HG03558 (cell line): ENCODE measurements around the gene SULT2B1.
A peak's percentile ranks its signal among the peaks of the same experiment; 100 is the strongest.

Experiments
- ATAC-seq: cut with Tn5 transposase; IDR thresholded peaks from one replicate; pipeline ENCODE4 v1.9.1; 2021; ENCODE audit warnings: moderate number of reproducible peaks; ENCODE audit not compliant: unreplicated experiment; ENCODE audit errors: extremely low read depth

The SULT2B1 gene

DNA sequence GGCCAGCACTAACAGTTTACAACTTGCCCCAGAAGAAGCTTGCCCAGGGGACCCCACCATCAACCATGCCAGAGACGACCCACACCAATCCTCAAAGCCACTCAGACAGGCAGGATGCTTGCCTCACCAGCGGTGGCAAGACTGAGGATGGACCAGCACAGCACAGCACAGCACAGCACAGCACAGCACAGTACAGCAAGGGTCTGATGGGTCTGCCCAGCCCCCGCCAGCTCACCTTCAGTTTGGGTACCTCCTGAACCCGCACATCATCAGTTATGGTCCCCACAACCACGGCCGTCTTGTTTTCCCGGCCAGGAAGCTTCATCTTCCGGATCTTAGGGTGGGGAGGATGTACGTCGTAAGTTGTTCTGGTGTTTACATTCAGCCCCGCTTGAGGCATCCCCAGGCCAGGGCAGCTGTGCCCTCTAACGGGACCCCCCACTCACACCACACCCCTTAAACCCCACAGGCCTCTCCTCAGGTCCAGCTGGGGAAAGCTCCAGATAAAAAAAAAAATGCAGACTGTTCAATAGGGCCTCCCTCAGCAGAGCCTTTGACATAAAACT, 64.6 kb downstream of the SULT2B1 start:
- no peak for ATAC-seq

DNA sequence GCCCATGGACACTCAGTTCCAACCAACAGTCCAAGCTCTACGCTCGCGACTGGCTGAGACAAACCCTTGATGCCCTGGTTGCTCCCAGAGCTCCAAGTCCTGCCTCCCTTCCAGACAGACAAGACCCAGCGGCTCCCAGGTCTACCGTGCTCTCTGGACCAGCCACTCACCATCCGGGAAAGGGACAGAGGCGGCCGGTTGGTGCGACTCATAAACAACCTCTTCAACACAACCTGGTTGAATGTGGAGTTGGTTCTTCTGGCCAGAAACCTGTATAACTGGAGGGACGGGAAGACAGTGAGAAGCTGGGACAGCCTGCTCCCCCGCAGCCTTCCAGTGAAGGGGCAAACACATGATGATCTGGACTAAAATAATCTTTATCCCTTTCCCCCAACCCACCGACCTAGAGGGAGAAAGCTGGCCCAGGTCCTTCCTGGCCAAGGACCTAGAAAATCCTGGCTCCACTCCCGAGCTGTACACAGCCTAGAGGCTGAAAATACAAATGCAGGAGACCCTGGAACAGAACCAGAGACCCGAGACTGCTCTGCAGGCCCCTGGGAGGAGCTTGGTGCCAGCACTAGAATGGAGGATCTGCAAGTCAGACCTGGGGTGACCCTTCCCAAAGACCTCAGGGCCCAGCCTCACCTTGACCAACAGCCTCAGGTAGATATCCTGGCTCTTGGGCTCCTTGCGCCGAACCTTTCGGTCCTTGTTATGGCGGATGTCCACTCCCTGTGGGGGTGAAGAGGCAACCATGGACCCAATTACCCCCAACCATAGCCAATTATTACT, 65.4 kb downstream of the SULT2B1 start:
- ATAC-seq, result no peak

DNA sequence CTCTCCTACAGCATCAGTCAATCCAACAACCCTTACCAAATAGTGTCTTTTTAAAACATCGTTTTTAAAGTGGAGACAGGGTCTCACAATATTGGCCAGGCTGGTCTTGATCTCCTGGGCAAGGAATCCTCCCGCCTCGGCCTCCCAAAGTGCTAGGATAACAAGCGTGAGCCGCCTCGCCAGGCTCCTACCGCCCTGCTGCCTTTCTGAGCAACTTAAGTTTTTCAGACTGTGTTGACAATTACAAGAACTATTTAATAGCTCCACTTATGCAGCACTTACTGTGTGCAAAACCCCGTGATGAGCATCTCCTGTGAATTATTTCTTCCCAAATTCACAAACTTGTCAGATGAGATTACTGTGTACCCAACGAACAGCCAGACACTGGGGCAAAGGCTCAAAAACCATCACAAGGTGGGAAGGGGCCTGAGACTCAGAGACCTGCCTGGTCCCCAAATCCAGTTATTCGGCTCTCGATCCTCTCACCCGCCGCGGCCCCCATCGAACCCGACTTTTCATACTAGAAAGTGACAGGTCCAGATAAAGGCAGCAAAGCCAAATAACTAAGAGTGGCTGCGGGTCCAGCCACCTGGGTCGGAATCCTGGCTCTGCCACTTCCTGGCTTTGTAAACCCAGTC, 66.4 kb downstream of the SULT2B1 start:
- ATAC-seq, result no peak

DNA sequence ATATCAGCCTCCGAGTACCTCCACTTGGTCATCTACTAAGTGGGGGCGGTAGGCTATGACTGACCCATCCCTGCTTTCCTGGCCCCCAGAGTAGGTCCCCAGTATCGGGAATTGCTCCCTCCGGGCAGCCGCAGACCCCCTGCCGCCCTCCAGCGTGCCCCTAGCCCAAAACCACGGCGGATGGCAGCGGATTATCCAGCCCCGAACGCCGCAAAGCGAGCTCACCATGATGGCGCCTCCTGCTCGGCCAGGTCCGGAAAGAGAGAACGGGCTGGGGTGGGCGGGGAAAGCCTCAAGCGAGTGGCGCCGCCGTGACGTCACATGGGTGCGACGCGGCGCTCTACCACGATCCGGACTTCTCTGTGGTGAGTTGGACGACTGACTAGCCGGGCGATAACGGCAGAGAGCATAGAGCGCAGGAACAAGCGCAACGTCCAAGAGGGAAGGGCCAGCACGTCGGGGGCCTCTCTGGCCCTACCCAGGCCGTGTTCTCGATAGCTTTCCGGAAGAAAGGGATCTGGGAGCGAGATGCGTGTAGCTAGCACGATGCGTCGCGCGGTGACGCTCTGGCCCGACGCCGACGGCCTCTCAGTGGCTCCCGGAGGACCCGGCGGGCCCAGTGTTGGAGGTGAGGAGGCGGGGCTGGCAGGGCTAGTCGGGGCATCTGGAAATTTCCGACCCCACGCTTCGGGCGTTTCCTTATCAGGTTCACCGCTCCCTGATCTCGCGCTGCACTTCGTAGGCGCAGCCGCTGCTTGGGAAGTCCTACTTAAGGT, 67.1 kb downstream of the SULT2B1 start, which contains the start of the genes RPL18 and SPHK2:
RPL18 (minus strand) TSS at position 263 of the 776 bp plus-strand sequence; CDS start at position 228, 35 bp downstream.
SPHK2 (plus strand) TSS at position 591 of the 776 bp plus-strand sequence. CDS start 1,009 bp downstream, outside the sequence.
- peak; percentile 69 for ATAC-seq

DNA sequence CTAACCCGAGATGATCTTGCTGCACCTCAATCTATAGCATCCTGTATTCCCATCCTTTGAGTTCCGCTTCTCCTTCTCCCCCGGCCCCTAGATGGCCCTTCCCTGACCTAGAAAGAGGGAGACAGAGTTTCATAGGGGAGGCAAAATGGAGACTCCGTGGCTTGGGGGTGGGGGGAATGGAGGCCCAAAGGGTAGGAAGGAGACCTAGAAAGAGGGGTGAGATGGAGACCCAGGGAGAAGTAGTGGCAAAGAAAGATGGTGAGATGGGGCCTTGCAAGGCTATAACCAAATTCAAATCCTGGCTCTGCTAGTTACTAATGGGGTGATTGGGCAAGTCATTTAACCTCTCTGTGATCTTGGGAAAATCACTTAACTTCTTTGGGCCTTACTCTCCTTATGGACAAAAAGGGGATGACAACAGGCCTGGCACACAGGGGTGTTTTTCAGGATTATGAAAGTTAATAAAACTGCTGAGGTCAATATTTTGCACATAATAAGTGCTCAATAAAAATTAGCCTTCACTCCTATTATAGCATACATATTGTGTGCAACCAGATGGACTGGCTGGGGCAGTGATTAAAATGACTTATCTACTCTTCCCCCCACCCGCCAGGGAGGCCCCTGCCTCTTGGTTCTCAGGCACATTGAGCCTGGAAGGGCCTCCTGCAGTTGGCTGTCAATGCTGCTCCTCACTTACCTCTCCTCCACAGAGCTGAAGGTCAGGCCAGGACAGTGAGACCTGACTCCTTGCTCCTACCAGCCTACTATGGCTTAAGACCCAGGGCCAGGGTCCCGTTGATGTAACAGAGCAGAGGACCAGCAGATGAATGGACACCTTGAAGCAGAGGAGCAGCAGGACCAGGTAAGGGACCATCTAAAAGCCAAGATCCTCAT, 68.0 kb downstream of the SULT2B1 start:
- ATAC-seq, result no peak

- ATAC-seq, result no peak
Observed at GRCh38 chr19:48623556-48624066, 71.6 kb downstream of the SULT2B1 start.

- no peak for ATAC-seq
Observed at GRCh38 chr19:48624067-48624594, 72.2 kb downstream of the SULT2B1 start.

DNA sequence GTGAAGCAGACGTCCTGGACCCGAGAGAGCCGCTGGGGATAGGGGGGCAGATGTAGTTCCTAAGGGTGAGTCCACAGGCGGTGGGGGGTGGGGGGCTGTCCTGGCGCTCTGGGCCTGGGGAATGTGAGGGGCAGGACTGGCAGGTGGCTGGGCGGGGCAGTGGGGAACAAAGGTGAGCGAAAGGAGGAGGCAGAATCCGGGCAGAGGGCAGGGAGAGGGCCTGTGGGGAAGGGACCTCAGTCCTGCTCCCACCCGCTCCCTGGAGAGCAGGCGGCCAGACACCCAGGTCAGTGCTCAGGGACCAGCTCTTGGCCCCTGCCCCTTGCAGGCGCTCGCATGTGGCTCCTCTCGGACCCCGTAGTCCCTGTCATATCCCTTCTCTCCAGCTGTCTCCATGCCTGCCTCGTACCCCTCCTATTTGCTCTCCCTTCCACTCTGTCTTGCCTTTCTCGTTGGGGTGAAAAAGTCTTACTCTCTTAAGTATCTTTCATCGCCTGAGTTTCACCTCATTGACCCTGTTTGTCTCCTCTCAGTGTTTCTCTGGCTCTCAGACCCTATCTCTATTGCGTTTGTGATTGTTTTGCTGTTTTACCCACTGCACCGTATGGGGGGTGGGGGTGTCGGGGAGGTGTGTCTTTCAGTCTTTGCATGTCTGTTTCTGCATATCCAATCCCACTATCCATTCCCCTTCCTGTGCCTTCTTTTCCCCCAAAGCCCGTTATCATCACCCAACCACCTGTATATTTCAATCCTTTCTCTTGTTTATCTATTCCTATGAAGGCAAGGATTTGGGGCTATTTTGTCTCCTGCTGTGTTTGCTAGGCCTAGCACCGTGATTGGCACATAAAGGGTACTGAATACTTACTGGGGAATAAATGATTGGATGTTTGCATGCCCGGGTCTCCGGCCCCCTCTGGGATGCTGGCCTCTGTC, 73.1 kb downstream of the SULT2B1 start:
- no peak for ATAC-seq

- ATAC-seq, result no peak
Observed at GRCh38 chr19:48625891-48626327, 73.9 kb downstream of the SULT2B1 start.

- ATAC-seq, result no peak
Observed at GRCh38 chr19:48627201-48627864, 75.4 kb downstream of the SULT2B1 start.

GRCh38 chr19:48627865-48628314, 75.9 kb downstream of the SULT2B1 start:
- no peak for ATAC-seq

GRCh38 chr19:48628486-48629296, 76.7 kb downstream of the SULT2B1 start:
- no peak for ATAC-seq

GRCh38 chr19:48629297-48629598, 77.3 kb downstream of the SULT2B1 start:
- ATAC-seq, result no peak

- ATAC-seq, result no peak
Observed at GRCh38 chr19:48629599-48630295, 77.8 kb downstream of the SULT2B1 start.

- no peak for ATAC-seq
Observed at GRCh38 chr19:48630296-48631063, 78.5 kb downstream of the SULT2B1 start.
